ENCODE data around the gene TMEM72.

The TMEM72 gene

DNA sequence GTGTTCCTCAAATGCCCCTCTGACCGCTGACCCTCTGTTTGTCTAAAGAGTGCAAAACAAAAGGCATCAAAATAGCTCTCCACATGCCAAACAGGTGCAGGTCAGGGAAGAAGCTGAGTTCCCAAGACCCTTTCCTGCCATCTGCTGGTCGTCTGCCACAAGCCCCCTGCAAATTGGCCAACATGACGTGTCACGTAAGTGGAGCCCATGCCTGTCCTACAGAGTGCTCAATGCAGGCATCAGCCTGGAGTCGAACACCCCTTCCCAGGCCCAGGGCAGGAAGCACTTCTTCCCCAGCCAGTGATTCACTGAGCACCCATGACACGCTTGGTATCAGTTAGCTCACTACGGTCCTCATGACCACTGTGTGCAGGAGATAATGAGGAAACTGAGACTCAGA, 14.1 kb downstream of the TMEM72 start:
- H3K9ac ChIP-seq (ENCODE audit: insufficient read length, low read depth), result no peak overlapping the region
- peaks cover 4% of the 10 kb centered on the region for H3K27me3 ChIP-seq (ENCODE audit: insufficient read depth, insufficient read length)
- H3K4me1 ChIP-seq (ENCODE audit: insufficient read depth, insufficient read length), result no peaks in the 10 kb centered on the region
- peak; percentile 51 for DNase-seq (ENCODE audit: low read depth, low spot score)
- H3K36me3 ChIP-seq (ENCODE audit: insufficient read depth, insufficient read length, low read length), result no peaks in the 10 kb centered on the region
- no peak for TF ChIP-seq ZNF274 (IDR thresholded peaks at IDR 0.05; ENCODE audit: low read depth, low read length)
- TF ChIP-seq SUZ12 (IDR thresholded peaks at IDR 0.05; ENCODE audit: extremely low read depth, insufficient read depth, insufficient read length), result no peak
- TF ChIP-seq YY1 (IDR thresholded peaks at IDR 0.05; ENCODE audit: insufficient read depth, insufficient read length), result no peak
- H3K9me3 ChIP-seq (ENCODE audit: insufficient read depth, low read length), result no peaks in the 10 kb centered on the region
- H3K4me3 ChIP-seq (ENCODE audit: insufficient read length, low read depth), result no peak overlapping the region

DNA sequence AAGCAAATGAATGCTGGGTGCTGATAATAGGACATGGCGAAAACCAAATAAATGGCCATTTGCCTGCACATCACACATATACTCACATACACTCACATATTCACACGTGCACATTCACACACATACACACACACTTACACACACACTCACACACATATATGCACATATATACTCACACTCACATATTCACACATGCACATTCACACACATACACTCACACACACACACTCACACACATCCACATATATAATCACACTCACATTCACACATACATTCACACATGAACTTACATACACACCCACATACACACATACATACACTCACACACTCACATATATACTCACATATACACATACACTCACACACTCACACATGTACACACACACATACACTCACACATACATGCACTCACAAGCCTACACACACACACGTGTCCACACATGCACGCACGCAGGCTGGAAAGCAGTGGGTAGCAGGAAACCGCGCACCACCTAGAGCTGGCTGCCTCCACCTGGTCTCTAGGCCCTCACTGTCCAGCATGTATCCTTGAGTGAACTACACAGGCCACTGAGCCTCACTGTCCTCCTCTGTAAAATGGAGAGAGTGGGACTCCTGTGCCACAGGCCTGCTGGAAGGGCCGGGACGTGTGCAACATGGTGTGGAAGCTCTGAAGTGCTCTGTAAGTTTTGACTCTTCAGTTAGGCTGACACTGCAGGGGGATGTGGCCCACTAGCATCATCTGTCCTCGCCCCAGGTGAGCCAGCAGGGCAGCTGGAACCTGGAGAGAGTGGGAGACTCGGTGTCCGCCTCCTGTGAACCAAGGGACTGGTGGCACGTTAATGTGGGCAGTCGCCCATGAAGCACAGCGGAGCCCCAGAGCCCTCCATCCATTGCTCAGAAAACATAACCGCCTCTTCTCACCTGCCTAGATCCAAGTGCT, 14.9 kb downstream of the TMEM72 start:
- no peaks in the 10 kb centered on the region for H3K4me1 ChIP-seq (ENCODE audit: insufficient read depth, insufficient read length)
- H3K27me3 ChIP-seq (ENCODE audit: insufficient read depth, insufficient read length), result peaks cover 4% of the 10 kb centered on the region
- TF ChIP-seq SUZ12 (IDR thresholded peaks at IDR 0.05; ENCODE audit: extremely low read depth, insufficient read depth, insufficient read length) (no peak), ZNF274 (IDR thresholded peaks at IDR 0.05; ENCODE audit: low read depth, low read length) (no peak), YY1 (IDR thresholded peaks at IDR 0.05; ENCODE audit: insufficient read depth, insufficient read length) (no peak)
- DNase-seq (ENCODE audit: low read depth, low spot score), result no peak
- no peaks in the 10 kb centered on the region for H3K36me3 ChIP-seq (ENCODE audit: insufficient read depth, insufficient read length, low read length)
- H3K9ac ChIP-seq (ENCODE audit: insufficient read length, low read depth), result no peak overlapping the region
- no peaks in the 10 kb centered on the region for H3K9me3 ChIP-seq (ENCODE audit: insufficient read depth, low read length)
- H3K4me3 ChIP-seq (ENCODE audit: insufficient read length, low read depth), result no peak overlapping the region

DNA sequence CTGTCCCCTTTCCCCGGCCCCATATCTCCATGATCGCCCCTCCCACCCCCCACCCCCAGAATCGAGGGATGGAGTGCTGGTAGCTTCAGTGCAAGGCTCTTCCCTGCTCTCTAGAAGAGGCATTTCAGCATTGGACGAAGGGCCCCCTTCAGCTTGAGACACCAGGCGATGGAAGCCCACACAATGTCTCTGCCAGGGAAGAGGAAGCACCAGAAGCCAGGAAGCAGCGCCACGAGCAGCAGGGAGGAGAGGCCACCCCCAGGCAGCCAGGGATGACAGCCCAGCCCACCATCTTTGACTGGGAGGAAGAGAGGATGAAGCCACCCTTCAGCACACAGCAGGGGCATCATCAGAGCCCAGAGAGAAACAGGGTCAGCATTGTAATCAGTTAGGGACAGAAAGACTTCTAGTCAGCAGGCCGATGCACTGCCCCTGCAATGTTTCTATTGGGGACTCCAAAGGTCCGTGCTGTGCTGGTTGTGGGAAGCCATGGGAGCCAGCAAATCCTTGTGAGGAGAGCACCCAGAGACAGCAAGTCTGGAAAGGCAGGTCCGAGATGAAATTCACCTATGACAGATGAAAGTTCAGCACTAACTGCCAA, 15.7 kb downstream of the TMEM72 start:
- Histone ChIP-seq H3K4me3 (ENCODE audit: insufficient read length, low read depth) (no peak overlapping the region), H3K27me3 (ENCODE audit: insufficient read depth, insufficient read length) (peaks cover 4% of the 10 kb centered on the region), H3K36me3 (ENCODE audit: insufficient read depth, insufficient read length, low read length) (no peaks in the 10 kb centered on the region), H3K9ac (ENCODE audit: insufficient read length, low read depth) (no peak overlapping the region), H3K9me3 (ENCODE audit: insufficient read depth, low read length) (no peaks in the 10 kb centered on the region), H3K4me1 (ENCODE audit: insufficient read depth, insufficient read length) (no peaks in the 10 kb centered on the region)
- DNase-seq (ENCODE audit: low read depth, low spot score), result no peak
- TF ChIP-seq YY1 (IDR thresholded peaks at IDR 0.05; ENCODE audit: insufficient read depth, insufficient read length) (no peak), ZNF274 (IDR thresholded peaks at IDR 0.05; ENCODE audit: low read depth, low read length) (no peak), SUZ12 (IDR thresholded peaks at IDR 0.05; ENCODE audit: extremely low read depth, insufficient read depth, insufficient read length) (no peak)

DNA sequence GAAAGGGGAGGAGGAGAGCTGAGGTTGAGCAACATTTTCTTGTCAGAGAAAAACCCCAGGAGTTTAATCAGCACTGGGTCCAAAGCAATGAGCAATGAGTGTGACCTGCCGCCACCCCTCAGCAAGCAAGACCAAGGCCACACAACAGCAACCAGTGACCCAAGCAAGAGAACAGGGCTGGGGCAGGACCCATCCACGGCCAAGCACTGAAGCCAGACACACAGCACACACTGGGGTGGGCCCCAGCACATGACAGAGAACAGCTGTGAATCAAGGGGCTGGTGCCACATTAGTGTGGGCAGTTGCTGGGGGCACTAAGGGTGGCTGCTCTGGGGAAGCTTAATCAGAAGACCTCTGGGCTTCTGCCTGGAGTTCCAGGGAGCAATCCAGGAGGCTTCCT, 16.2 kb downstream of the TMEM72 start:
- H3K27me3 ChIP-seq (ENCODE audit: insufficient read depth, insufficient read length), result peaks cover 4% of the 10 kb centered on the region
- no peak overlapping the region for H3K4me3 ChIP-seq (ENCODE audit: insufficient read length, low read depth)
- no peaks in the 10 kb centered on the region for H3K4me1 ChIP-seq (ENCODE audit: insufficient read depth, insufficient read length)
- no peak overlapping the region for H3K9ac ChIP-seq (ENCODE audit: insufficient read length, low read depth)
- DNase-seq (ENCODE audit: low read depth, low spot score), result no peak
- no peaks in the 10 kb centered on the region for H3K36me3 ChIP-seq (ENCODE audit: insufficient read depth, insufficient read length, low read length)
- TF ChIP-seq ZNF274 (IDR thresholded peaks at IDR 0.05; ENCODE audit: low read depth, low read length) (no peak), SUZ12 (IDR thresholded peaks at IDR 0.05; ENCODE audit: extremely low read depth, insufficient read depth, insufficient read length) (no peak), YY1 (IDR thresholded peaks at IDR 0.05; ENCODE audit: insufficient read depth, insufficient read length) (no peak)
- no peaks in the 10 kb centered on the region for H3K9me3 ChIP-seq (ENCODE audit: insufficient read depth, low read length)

DNA sequence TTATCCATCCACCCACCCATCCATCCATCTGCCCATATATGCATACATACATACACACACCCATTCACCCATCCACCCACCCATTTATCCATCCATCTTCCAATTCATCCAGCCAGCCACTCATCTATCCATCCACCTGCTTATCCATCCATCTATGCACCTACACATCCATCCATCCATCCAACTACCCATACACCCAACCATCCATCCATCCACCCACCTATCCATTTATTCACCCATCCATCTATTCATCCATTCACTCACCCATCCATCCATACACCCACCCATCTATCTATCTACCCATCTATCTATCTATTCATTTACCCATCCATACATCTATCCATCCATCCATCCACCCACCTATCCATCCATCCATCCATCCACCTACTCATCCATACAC, 17.3 kb downstream of the TMEM72 start:
- TF ChIP-seq YY1 (IDR thresholded peaks at IDR 0.05; ENCODE audit: insufficient read depth, insufficient read length), result no peak
- no peak for TF ChIP-seq ZNF274 (IDR thresholded peaks at IDR 0.05; ENCODE audit: low read depth, low read length)
- no peak for TF ChIP-seq SUZ12 (IDR thresholded peaks at IDR 0.05; ENCODE audit: extremely low read depth, insufficient read depth, insufficient read length)
- Histone ChIP-seq H3K36me3 (ENCODE audit: insufficient read depth, insufficient read length, low read length) (no peaks in the 10 kb centered on the region), H3K4me3 (ENCODE audit: insufficient read length, low read depth) (no peak overlapping the region), H3K27me3 (ENCODE audit: insufficient read depth, insufficient read length) (peaks cover 4% of the 10 kb centered on the region), H3K9me3 (ENCODE audit: insufficient read depth, low read length) (no peaks in the 10 kb centered on the region), H3K9ac (ENCODE audit: insufficient read length, low read depth) (no peak overlapping the region), H3K4me1 (ENCODE audit: insufficient read depth, insufficient read length) (no peaks in the 10 kb centered on the region)
- DNase-seq (ENCODE audit: low read depth, low spot score), result no peak

DNA sequence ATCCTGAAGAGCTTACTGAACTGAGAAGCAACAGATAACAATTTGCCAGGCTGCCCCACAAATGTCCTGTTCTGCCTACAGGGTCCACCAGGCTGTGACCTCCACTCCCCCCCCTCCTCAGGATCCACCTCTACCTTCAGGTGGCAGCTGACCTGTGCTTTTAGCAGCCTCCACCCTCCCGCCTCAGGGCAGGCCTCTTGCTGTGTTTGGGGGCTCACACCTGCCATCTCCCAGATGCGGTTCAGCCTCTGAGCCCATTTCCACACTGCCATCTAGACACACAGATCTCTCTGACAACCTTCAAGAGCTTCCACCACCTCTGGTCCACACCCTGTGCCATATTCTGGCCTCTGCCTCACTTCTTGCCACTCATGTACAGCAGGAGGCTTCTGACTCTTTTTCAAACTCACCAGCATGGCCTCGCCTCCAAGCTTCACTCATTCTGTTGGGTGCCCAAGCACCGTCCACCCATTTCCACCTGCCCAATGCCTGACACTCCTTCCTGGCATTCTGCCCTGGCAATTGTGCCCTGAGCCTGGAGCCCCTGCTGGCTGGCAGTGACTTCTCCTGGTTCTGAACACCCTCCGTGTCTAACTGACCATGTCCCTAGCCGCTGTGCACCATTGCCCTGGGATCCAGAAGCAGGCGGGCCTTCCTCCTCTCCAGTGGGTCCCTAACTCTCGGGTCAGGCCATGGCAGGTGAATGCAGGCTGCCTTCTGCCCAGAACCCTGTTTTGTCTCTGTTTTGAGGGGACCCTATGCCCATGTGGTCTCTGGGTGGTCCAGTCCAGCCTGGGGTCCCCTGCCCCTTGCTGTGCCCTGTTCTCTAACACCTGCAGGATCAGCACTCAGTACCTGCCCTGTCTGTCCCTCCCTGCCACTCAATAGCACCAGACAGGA, 18.5 kb downstream of the TMEM72 start:
- Histone ChIP-seq H3K9me3 (ENCODE audit: insufficient read depth, low read length) (no peaks in the 10 kb centered on the region), H3K4me1 (ENCODE audit: insufficient read depth, insufficient read length) (no peaks in the 10 kb centered on the region), H3K27me3 (ENCODE audit: insufficient read depth, insufficient read length) (peaks cover 8% of the 10 kb centered on the region), H3K4me3 (ENCODE audit: insufficient read length, low read depth) (no peak overlapping the region), H3K36me3 (ENCODE audit: insufficient read depth, insufficient read length, low read length) (no peaks in the 10 kb centered on the region), H3K9ac (ENCODE audit: insufficient read length, low read depth) (no peak overlapping the region)
- no peak for DNase-seq (ENCODE audit: low read depth, low spot score)
- TF ChIP-seq ZNF274 (IDR thresholded peaks at IDR 0.05; ENCODE audit: low read depth, low read length) (no peak), YY1 (IDR thresholded peaks at IDR 0.05; ENCODE audit: insufficient read depth, insufficient read length) (no peak), SUZ12 (IDR thresholded peaks at IDR 0.05; ENCODE audit: extremely low read depth, insufficient read depth, insufficient read length) (no peak)
